ENCODE data around the gene MMP14. TPM values are rescaled to one million over a fixed set of nuclear protein-coding genes. Genes with fewer than 3 reads are reported as not detected.

Gene MMP14
- total RNA-seq, 1 experiment from 2014 or later, result 17.8 TPM

DNA sequence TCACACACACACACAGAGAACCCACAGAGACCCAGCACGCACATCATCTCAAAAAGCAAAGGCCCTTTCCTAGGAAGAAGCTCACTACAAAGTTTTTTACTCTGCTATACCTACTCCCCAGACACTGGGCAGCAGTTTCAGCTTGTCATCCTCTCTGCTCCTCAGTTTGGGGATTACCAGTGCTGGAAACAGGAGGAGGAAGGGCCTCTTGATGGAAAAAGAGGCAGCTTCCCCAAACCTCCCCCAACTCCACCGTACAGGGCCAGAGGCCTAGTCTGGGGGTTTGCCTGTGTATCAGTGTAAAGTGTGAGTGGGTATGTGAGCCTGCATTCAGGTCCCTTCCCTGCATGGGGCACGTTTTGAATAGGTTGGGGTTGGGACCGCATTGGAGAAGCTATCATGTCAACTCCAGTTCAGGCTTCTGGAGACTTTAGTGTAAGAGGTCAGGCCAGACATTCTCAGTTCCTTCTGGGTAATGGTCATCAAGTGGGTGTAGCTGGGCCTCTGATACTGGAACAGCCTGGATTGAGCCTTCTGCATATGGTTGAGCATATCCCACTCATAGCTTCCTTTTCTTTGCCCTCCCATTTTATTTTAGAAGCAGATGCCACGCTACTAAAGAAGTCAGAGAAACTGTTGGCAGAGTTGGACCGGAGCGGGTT lies 47.8 kb downstream of the MMP14 start:
- no peaks in the 10 kb centered on the region for H3K27me3 ChIP-seq (ENCODE audit: insufficient read depth, low read length)

More for the DNA sequence above, 47.8 kb downstream of the MMP14 start:
- H2AFZ ChIP-seq (ENCODE audit: low read depth, low read length, poor library complexity, severe bottlenecking), result no peak overlapping the region
- DNase-seq (ENCODE audit: low read depth, low spot score), result no peak
- no peaks in the 10 kb centered on the region for H4K20me1 ChIP-seq (ENCODE audit: insufficient read depth)
- ChIA-PET POLR2A (interaction anchor here (0.9 to 4.7 kb wide), 2 partner anchors 12 to 34 kb away, joined by 3 to 24 read pairs; partner anchors contain the start of gene LRP10), CTCF (interaction anchor here (2.0 to 7.0 kb wide), 2 partner anchors 12 to 16 kb away, joined by 6 to 51 read pairs; partner anchors contain the start of gene LRP10), RAD21 (ENCODE audit: low non-redundant PET in 1 of 2, low total read pairs in 2 of 2, uncharacterized antibody in 2 of 2, unreplicated experiment in 2 of 2) (no interaction called here)
- H3K9me3 ChIP-seq (ENCODE audit: control insufficient read depth in 1 of 2, insufficient read depth in 1 of 2, low read depth in 1 of 2, low read length in 2 of 2), result no peaks in the 10 kb centered on the region
- no peak overlapping the region for H3K4me3 ChIP-seq (replicated peaks in 1 of 2; ENCODE audit: low read depth in 1 of 2, low read length in 2 of 2)
- no TSS peak for BruUV-seq (replicated peaks)
- no peaks in the 10 kb centered on the region; the same call in 1 of the 2 replicates for H3K79me2 ChIP-seq (ENCODE audit: insufficient read depth, low read length)
- H3K36me3 ChIP-seq (ENCODE audit: control insufficient read depth in 1 of 2, insufficient read depth in 2 of 2, low read length in 2 of 2), result no peaks in the 10 kb centered on the region
- intact Hi-C loops (cut with micrococcal nuclease), result no loop called here
- no peak overlapping the region for H3K27ac ChIP-seq (ENCODE audit: low read depth, low read length)
- H3K9ac ChIP-seq (ENCODE audit: low read length), result no peak overlapping the region
- no peaks in the 10 kb centered on the region for H3K9me2 ChIP-seq (ENCODE audit: insufficient read depth)
- H3K4me2 ChIP-seq (ENCODE audit: low read length), result no peak overlapping the region
- peaks cover 27 to 39% of the 10 kb centered on the region in 2 experiments for H3K4me1 ChIP-seq (ENCODE audit: control insufficient read depth in 1 of 2, insufficient read depth in 2 of 2, low read length in 2 of 2)
- TF ChIP-seq CEBPB (IDR thresholded peaks at IDR 0.05; ENCODE audit: low read depth) (no peak), JUND (IDR thresholded peaks at IDR 0.05) (no peak), TCF7L2 (IDR thresholded peaks at IDR 0.05; ENCODE audit: borderline replicate concordance, extremely low read depth, insufficient read depth, insufficient read length) (no peak), SIN3A (IDR thresholded peaks at IDR 0.05; ENCODE audit: low read depth) (no peak), FOSL1 (IDR thresholded peaks at IDR 0.05; ENCODE audit: low read depth) (no peak), ZFX (IDR thresholded peaks at IDR 0.05) (no peak), ATF3 (IDR thresholded peaks at IDR 0.05) (no peak), YY1 (IDR thresholded peaks at IDR 0.05; ENCODE audit: extremely low read depth, insufficient replicate concordance, low read depth, low read length) (no peak), EZH2 (IDR thresholded peaks at IDR 0.05) (no peak), SP1 (IDR thresholded peaks at IDR 0.05; ENCODE audit: low read depth) (no peak), REST (IDR thresholded peaks at IDR 0.05; ENCODE audit: low read depth) (no peak), ELF1 (IDR thresholded peaks at IDR 0.05; ENCODE audit: borderline replicate concordance, low read depth) (no peak), RAD21 (IDR thresholded peaks at IDR 0.05; ENCODE audit: low read depth) (no peak), POLR2A (IDR thresholded peaks at IDR 0.05; ENCODE audit: borderline replicate concordance, extremely low read depth, insufficient read depth, insufficient read length) (no peak), SRF (IDR thresholded peaks at IDR 0.05; ENCODE audit: low read depth) (no peak), ZNF274 (IDR thresholded peaks at IDR 0.05; ENCODE audit: low read depth, low read length) (no peak), CTCF (IDR thresholded peaks at IDR 0.05 in 2 of 3, conservative IDR thresholded peaks at IDR 0.05 in 1 of 3; ENCODE audit: borderline replicate concordance in 1 of 3, insufficient read depth in 1 of 3, low read depth in 2 of 3, low read length in 2 of 3) (no peak), EZH2phosphoT487 (IDR thresholded peaks at IDR 0.05; ENCODE audit: borderline replicate concordance) (no peak)
- TF ChIP-seq, protein P1, sequence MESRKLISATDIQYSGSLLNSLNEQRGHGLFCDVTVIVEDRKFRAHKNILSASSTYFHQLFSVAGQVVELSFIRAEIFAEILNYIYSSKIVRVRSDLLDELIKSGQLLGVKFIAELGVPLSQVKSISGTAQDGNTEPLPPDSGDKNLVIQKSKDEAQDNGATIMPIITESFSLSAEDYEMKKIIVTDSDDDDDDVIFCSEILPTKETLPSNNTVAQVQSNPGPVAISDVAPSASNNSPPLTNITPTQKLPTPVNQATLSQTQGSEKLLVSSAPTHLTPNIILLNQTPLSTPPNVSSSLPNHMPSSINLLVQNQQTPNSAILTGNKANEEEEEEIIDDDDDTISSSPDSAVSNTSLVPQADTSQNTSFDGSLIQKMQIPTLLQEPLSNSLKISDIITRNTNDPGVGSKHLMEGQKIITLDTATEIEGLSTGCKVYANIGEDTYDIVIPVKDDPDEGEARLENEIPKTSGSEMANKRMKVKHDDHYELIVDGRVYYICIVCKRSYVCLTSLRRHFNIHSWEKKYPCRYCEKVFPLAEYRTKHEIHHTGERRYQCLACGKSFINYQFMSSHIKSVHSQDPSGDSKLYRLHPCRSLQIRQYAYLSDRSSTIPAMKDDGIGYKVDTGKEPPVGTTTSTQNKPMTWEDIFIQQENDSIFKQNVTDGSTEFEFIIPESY (IDR thresholded peaks at IDR 0.05; ENCODE audit: extremely low read depth, insufficient replicate concordance, low read length), result no peak
- TF ChIP-seq, protein P2, sequence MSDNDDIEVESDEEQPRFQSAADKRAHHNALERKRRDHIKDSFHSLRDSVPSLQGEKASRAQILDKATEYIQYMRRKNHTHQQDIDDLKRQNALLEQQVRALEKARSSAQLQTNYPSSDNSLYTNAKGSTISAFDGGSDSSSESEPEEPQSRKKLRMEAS (IDR thresholded peaks at IDR 0.05), result no peak
- no peak for ATAC-seq
